Skeletal muscle cell (primary cell): ENCODE results near the gene OR13C8.
"Not testable (repeated sequence)": the region's sequence is repeated elsewhere in the genome, so short reads cannot be mapped to it uniquely, and the experiment has no call there.

Source experiments
- DNase-seq: peaks from one replicate; pipeline ENCODE4 v3.0.0-alpha.2; 2010; ENCODE audit warnings: low read depth
- H3K4me3 ChIP-seq: 2 replicates; pipeline ENCODE4 v1.5.1; 2011; ENCODE audit warnings: low read depth, mild to moderate bottlenecking, control low read depth, low read length, moderate library complexity

OR13C8 gene

GRCh38 chr9:104568868-104569267 lies at the start of gene OR13C8:
OR13C8 (plus strand) TSS chr9:104569168; CDS start chr9:104569168, 0 bp downstream.
- no peak within 1 kb of the TSS for H3K4me3 ChIP-seq
- no peak for DNase-seq

GRCh38 chr9:104520241-104520640 lies 48.7 kb upstream of the OR13C8 start:
- not testable (repeated sequence) for H3K4me3 ChIP-seq, DNase-seq

- no peak for DNase-seq
- H3K4me3 ChIP-seq = no peak within 1 kb of the TSS
These were observed 41.9 kb upstream of the OR13C8 start, which contains the start of gene OR13C4 for GRCh38 chr9:104527109-104527508. OR13C4 (minus strand) TSS chr9:104527209; CDS start chr9:104527209, 0 bp downstream.

GRCh38 chr9:104536756-104537155 lies 32.2 kb upstream of the OR13C8 start, which contains the start of gene OR13C3:
OR13C3 (minus strand) TSS chr9:104536856; CDS start chr9:104536723, 133 bp downstream.
- DNase-seq = no peak
- no peak within 1 kb of the TSS for H3K4me3 ChIP-seq

- H3K4me3 ChIP-seq = no peak overlapping the region
- no peak for DNase-seq
These were observed 29.7 kb upstream of the OR13C8 start for GRCh38 chr9:104539275-104539674.

- DNase-seq = no peak
- H3K4me3 ChIP-seq = no peak overlapping the region
These were observed 24.3 kb upstream of the OR13C8 start for GRCh38 chr9:104544644-104545043.

GRCh38 chr9:104553261-104553660 lies 15.7 kb upstream of the OR13C8 start:
- H3K4me3 ChIP-seq = no peak overlapping the region
- no peak for DNase-seq

GRCh38 chr9:104555521-104555920 lies 13.4 kb upstream of the OR13C8 start:
- DNase-seq = no peak
- no peak overlapping the region for H3K4me3 ChIP-seq

- no peak overlapping the region for H3K4me3 ChIP-seq
- DNase-seq = no peak
These were observed 11.9 kb upstream of the OR13C8 start for GRCh38 chr9:104556830-104557634.

GRCh38 chr9:104564358-104564757 lies 4.6 kb upstream of the OR13C8 start:
- DNase-seq = no peak
- H3K4me3 ChIP-seq = no peak overlapping the region

- DNase-seq = no peak
- no peak overlapping the region for H3K4me3 ChIP-seq
These were observed 3.6 kb downstream of the OR13C8 start for GRCh38 chr9:104572612-104573011.

GRCh38 chr9:104575456-104575855 lies 6.5 kb downstream of the OR13C8 start:
- DNase-seq = no peak
- no peak overlapping the region for H3K4me3 ChIP-seq

- DNase-seq = no peak
These were observed 8.3 kb downstream of the OR13C8 start for GRCh38 chr9:104577263-104577662.

GRCh38 chr9:104580562-104580961 lies 11.6 kb downstream of the OR13C8 start:
- DNase-seq = no peak
- no peak overlapping the region for H3K4me3 ChIP-seq

More at GRCh38 chr9:104577263-104577662, 8.3 kb downstream of the OR13C8 start:
- H3K4me3 ChIP-seq = no peak overlapping the region

GRCh38 chr9:104586496-104587180 lies 17.7 kb downstream of the OR13C8 start:
- peak; percentile 74 for DNase-seq
- no peak overlapping the region for H3K4me3 ChIP-seq

GRCh38 chr9:104589626-104590025 lies 20.7 kb downstream of the OR13C8 start:
- H3K4me3 ChIP-seq = no peak overlapping the region
- no peak for DNase-seq

GRCh38 chr9:104598749-104599148 lies 29.8 kb downstream of the OR13C8 start:
- DNase-seq, H3K4me3 ChIP-seq: not testable (repeated sequence)

GRCh38 chr9:104599313-104599712 lies 30.3 kb downstream of the OR13C8 start, which contains the start of gene OR13C5:
OR13C5 (minus strand) TSS chr9:104599413; CDS start chr9:104599413, 0 bp downstream.
- H3K4me3 ChIP-seq, DNase-seq: not testable (repeated sequence)

- H3K4me3 ChIP-seq = no peak overlapping the region
- DNase-seq = no peak
These were observed 35.8 kb downstream of the OR13C8 start for GRCh38 chr9:104604801-104605200.

- DNase-seq, H3K4me3 ChIP-seq: not testable (repeated sequence)
These were observed 36.6 kb downstream of the OR13C8 start, which contains the start of gene OR13C2 for GRCh38 chr9:104605527-104605926. OR13C2 (minus strand) TSS chr9:104605627; CDS start chr9:104605627, 0 bp downstream.
